NCI-H1105 (cell line): ENCODE data around the gene SLC26A1.
"Not testable (repeated sequence)": the region's sequence is repeated elsewhere in the genome, so short reads cannot be mapped to it uniquely, and the experiment has no call there.

Experiments
- DNase-seq: peaks from one replicate; lab custom pipeline; 2025; lab: John Stamatoyannopoulos, UW

Gene SLC26A1

GRCh38 chr4:954211-955020, 38.8 kb downstream of the SLC26A1 start:
- DNase-seq = no peak

GRCh38 chr4:953574-953915, 39.7 kb downstream of the SLC26A1 start:
- no peak for DNase-seq

GRCh38 chr4:952881-953573, 40.2 kb downstream of the SLC26A1 start:
- no peak for DNase-seq

- DNase-seq = no peak
Measured at GRCh38 chr4:951594-952468, 41.4 kb downstream of the SLC26A1 start.

- no peak for DNase-seq
Measured at GRCh38 chr4:951186-951585, 42.0 kb downstream of the SLC26A1 start.

GRCh38 chr4:950136-951020, 42.8 kb downstream of the SLC26A1 start:
- no peak for DNase-seq

- DNase-seq = no peak
Measured at GRCh38 chr4:949656-950055, 43.5 kb downstream of the SLC26A1 start.

GRCh38 chr4:948936-949300, 44.3 kb downstream of the SLC26A1 start:
- no peak for DNase-seq

- no peak for DNase-seq
Measured at GRCh38 chr4:948101-948935, 44.9 kb downstream of the SLC26A1 start.

GRCh38 chr4:947491-947971, 45.7 kb downstream of the SLC26A1 start:
- no peak for DNase-seq

GRCh38 chr4:946517-947471, 46.4 kb downstream of the SLC26A1 start:
- no peak for DNase-seq

- DNase-seq = no peak
Measured at GRCh38 chr4:946103-946450, 47.1 kb downstream of the SLC26A1 start.

- DNase-seq = no peak
Measured at GRCh38 chr4:945274-946102, 47.7 kb downstream of the SLC26A1 start.

- DNase-seq = not testable (repeated sequence)
Measured at GRCh38 chr4:939508-939907, 53.7 kb downstream of the SLC26A1 start.
